GM12891 (cell line): ENCODE measurements around the gene KRTDAP.
"Not testable (repeated sequence)": the region's sequence is repeated elsewhere in the genome, so short reads cannot be mapped to it uniquely, and the experiment has no call there.

Experiments used
- POLR2AphosphoS5 ChIP-seq: IDR thresholded peaks from 2 replicates; pipeline ENCODE4 v1.6.1; 2011; ENCODE audit warnings: low read depth, low read length, control low read depth
- POU2F2 ChIP-seq: IDR thresholded peaks from 2 replicates; pipeline ENCODE4 v1.6.1; 2011; ENCODE audit warnings: low read depth, mild to moderate bottlenecking, control low read depth, low read length, moderate library complexity

GRCh38 chr19:35471075-35471474 lies 19.2 kb downstream of the KRTDAP start:
- TF ChIP-seq POLR2AphosphoS5, POU2F2: not testable (repeated sequence)
